K562 (cell line): ENCODE measurements around the gene GATAD2B.

Source experiments
- ZNF707 ChIP-seq: fragments of 250-450 bp; sonication (Bioruptor Pico); conservative IDR thresholded peaks from 2 replicates; pipeline ENCODE4 v1.8.0; 2022; ENCODE audit warnings: inconsistent platforms, mild to moderate bottlenecking, moderate library complexity
- TF ChIP-seq, protein P1 (sequence below): sonication (generic); formaldehyde crosslinking; IDR thresholded peaks from 2 replicates; pipeline ENCODE4 v1.9.0; 2022; ENCODE audit warnings: mild to moderate bottlenecking, missing genetic modification reagents

- TF ChIP-seq, protein P1, sequence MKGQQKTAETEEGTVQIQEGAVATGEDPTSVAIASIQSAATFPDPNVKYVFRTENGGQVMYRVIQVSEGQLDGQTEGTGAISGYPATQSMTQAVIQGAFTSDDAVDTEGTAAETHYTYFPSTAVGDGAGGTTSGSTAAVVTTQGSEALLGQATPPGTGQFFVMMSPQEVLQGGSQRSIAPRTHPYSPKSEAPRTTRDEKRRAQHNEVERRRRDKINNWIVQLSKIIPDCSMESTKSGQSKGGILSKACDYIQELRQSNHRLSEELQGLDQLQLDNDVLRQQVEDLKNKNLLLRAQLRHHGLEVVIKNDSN = no peak
- no peak for TF ChIP-seq ZNF707
Measured at GRCh38 chr1:153908071-153908470, 14.7 kb downstream of the GATAD2B start.
